IMR-90 (cell line): ENCODE measurements around the gene IFFO2. TPM values are rescaled to one million over a fixed set of nuclear protein-coding genes. Genes with fewer than 3 reads are reported as not detected.

Source experiments
- ATAC-seq: fragments of 200-7000 bp; cut with Tn5 transposase; 2 replicates; pipeline ENCODE4 v1.9.1; 2020; ENCODE audit warnings: low read depth, mild to moderate bottlenecking, moderate library complexity
- BruUV-seq: library from RNA; stranded (reverse); fragments of 400-500 nt; replicated peaks from 2 replicates; lab custom pipeline; 2021; lab: Mats Ljungman, UMichigan
- CTCF ChIA-PET: fragments of 300-600 bp; formaldehyde crosslinking; extraction: SDS; loops from one replicate; lab custom pipeline; 2021; ENCODE audit warnings: antibody characterized with exemption; lab: Yijun Ruan, JAX
- POLR2A ChIA-PET: fragments of 300-600 bp; sonication (Branson Sonifier 250); formaldehyde crosslinking; loops from one replicate; lab custom pipeline; 2022; ENCODE audit warnings: antibody characterized with exemption; ENCODE audit not compliant: unreplicated experiment; lab: Charles Lee
- DNase-seq: peaks from one replicate; pipeline ENCODE4 v3.0.0; 2013
- H2AFZ ChIP-seq: replicated peaks from 2 replicates; pipeline ENCODE3; 2013; ENCODE audit warnings: low read length, mild to moderate bottlenecking; ENCODE audit not compliant: poor library complexity
- H2AK5ac ChIP-seq: 2 replicates; pipeline ENCODE4 v1.6.1; 2013; ENCODE audit warnings: low read depth, low read length, inconsistent platforms
- H2AK9ac ChIP-seq: replicated peaks from 2 replicates; pipeline ENCODE3; 2013; ENCODE audit warnings: mild to moderate bottlenecking, low read depth, low read length, moderate library complexity; ENCODE audit not compliant: poor library complexity
- H2BK120ac ChIP-seq: 2 replicates; pipeline ENCODE4 v1.6.1; 2013; ENCODE audit warnings: low read depth, low read length, inconsistent platforms
- H2BK15ac ChIP-seq: 3 replicates; pipeline ENCODE4 v1.6.1; 2013; ENCODE audit warnings: low read depth, low read length, inconsistent platforms
- H2BK20ac ChIP-seq: 2 replicates; pipeline ENCODE4 v1.6.1; 2013; ENCODE audit warnings: low read depth, mild to moderate bottlenecking, inconsistent platforms, low read length, moderate library complexity
- H2BK5ac ChIP-seq: 2 replicates; pipeline ENCODE4 v1.6.1; 2013; ENCODE audit warnings: mild to moderate bottlenecking, low read depth, low read length, inconsistent platforms; ENCODE audit not compliant: poor library complexity, severe bottlenecking
- H3K14ac ChIP-seq: replicated peaks from 2 replicates; pipeline ENCODE4 v1.6.1; 2013; ENCODE audit warnings: low read depth, low read length, inconsistent platforms
- H3K18ac ChIP-seq: 2 replicates; pipeline ENCODE4 v1.6.1; 2013; ENCODE audit warnings: low read depth, low read length, control low read depth
- H3K23ac ChIP-seq: 2 replicates; pipeline ENCODE4 v1.6.1; 2013; ENCODE audit warnings: low read depth, low read length, inconsistent platforms
- H3K27ac ChIP-seq: 2 replicates; pipeline ENCODE4 v1.5.1; 2013; ENCODE audit warnings: mild to moderate bottlenecking, control low read depth, low read length; ENCODE audit not compliant: insufficient read depth
- H3K27me3 ChIP-seq: 2 replicates; pipeline ENCODE4 v1.6.1; 2013; ENCODE audit warnings: low read length; ENCODE audit not compliant: control insufficient read depth, insufficient read depth
- H3K36me3 ChIP-seq: 2 replicates; pipeline ENCODE4 v1.6.1; 2013; ENCODE audit warnings: low read length, mixed read lengths; ENCODE audit not compliant: control insufficient read depth, insufficient read depth
- H3K4ac ChIP-seq: 2 replicates; pipeline ENCODE4 v1.6.1; 2013; ENCODE audit warnings: low read depth, low read length, inconsistent platforms
- H3K4me1 ChIP-seq: 2 replicates; pipeline ENCODE4 v1.6.1; 2013; ENCODE audit warnings: low read length, mixed read lengths; ENCODE audit not compliant: control insufficient read depth, insufficient read depth
- H3K4me2 ChIP-seq: 2 replicates; pipeline ENCODE4 v1.6.1; 2013; ENCODE audit warnings: low read depth, mild to moderate bottlenecking, control low read depth, low read length, moderate library complexity
- H3K4me3 ChIP-seq: 2 replicates; pipeline ENCODE4 v1.5.1; 2013; ENCODE audit warnings: low read depth, mild to moderate bottlenecking, control low read depth, low read length, moderate library complexity; ENCODE audit not compliant: insufficient read depth
- H3K56ac ChIP-seq: 2 replicates; pipeline ENCODE4 v1.6.1; 2013; ENCODE audit warnings: low read length, inconsistent platforms; ENCODE audit not compliant: insufficient read depth; ENCODE audit errors: extremely low read depth
- H3K79me1 ChIP-seq, 2 experiments: 2 replicates each; pipeline ENCODE4 v1.6.1; 2013; ENCODE audit warnings: low read length in 2 of 2, inconsistent platforms in 1 of 2, low read depth in 1 of 2
- H3K9ac ChIP-seq: 2 replicates; pipeline ENCODE4 v1.6.1; 2013; ENCODE audit warnings: low read depth, low read length, control low read depth
- H3K9me1 ChIP-seq: 2 replicates; pipeline ENCODE4 v1.6.1; 2013; ENCODE audit warnings: low read length, inconsistent platforms; ENCODE audit not compliant: insufficient read depth
- H3K9me3 ChIP-seq: 2 replicates; pipeline ENCODE4 v1.6.1; 2013; ENCODE audit warnings: low read length; ENCODE audit not compliant: control insufficient read depth, insufficient read depth
- H4K20me1 ChIP-seq: 2 replicates; pipeline ENCODE4 v1.6.1; 2013; ENCODE audit warnings: low read length, inconsistent platforms; ENCODE audit not compliant: insufficient read depth
- H4K5ac ChIP-seq: 2 replicates; pipeline ENCODE4 v1.6.1; 2013; ENCODE audit warnings: mild to moderate bottlenecking, low read depth, low read length, control low read depth
- H4K8ac ChIP-seq, 2 experiments: 2 replicates each; pipeline ENCODE4 v1.6.1; 2013; ENCODE audit warnings: low read depth in 2 of 2, low read length in 2 of 2, control low read depth in 1 of 2, inconsistent platforms in 1 of 2
- H4K91ac ChIP-seq: 2 replicates; pipeline ENCODE4 v1.6.1; 2013; ENCODE audit warnings: low read depth, low read length, inconsistent platforms; ENCODE audit not compliant: insufficient read depth
- CEBPB ChIP-seq: IDR thresholded peaks from 2 replicates; pipeline ENCODE4 v1.6.1; 2012; ENCODE audit warnings: low read depth, low read length, improper control_type of control experiment
- CTCF ChIP-seq: conservative IDR thresholded peaks from 2 replicates; pipeline ENCODE4 v1.5.1; 2012; ENCODE audit warnings: mild to moderate bottlenecking, low read depth, low read length, improper control_type of control experiment
- FOS ChIP-seq: fragments of 150-350 bp; IDR thresholded peaks from 2 replicates; pipeline ENCODE4 v1.6.1; 2016; ENCODE audit warnings: low read depth, low read length
- MAZ ChIP-seq: IDR thresholded peaks from 2 replicates; pipeline ENCODE4 v1.6.1; 2012; ENCODE audit warnings: low read depth, mild to moderate bottlenecking, low read length, improper control_type of control experiment, moderate library complexity, borderline replicate concordance
- NFE2L2 ChIP-seq: fragments of 150-350 bp; IDR thresholded peaks from 2 replicates; pipeline ENCODE4 v1.6.1; 2016; ENCODE audit warnings: low read depth, mild to moderate bottlenecking, low read length
- RAD21 ChIP-seq: IDR thresholded peaks from 2 replicates; pipeline ENCODE4 v1.6.1; 2012; ENCODE audit warnings: low read length, improper control_type of control experiment
- RCOR1 ChIP-seq: IDR thresholded peaks from 2 replicates; pipeline ENCODE4 v1.6.1; 2012; ENCODE audit warnings: mild to moderate bottlenecking, low read length, improper control_type of control experiment; ENCODE audit not compliant: insufficient replicate concordance
- SMC3 ChIP-seq: fragments of 150-350 bp; IDR thresholded peaks from 2 replicates; pipeline ENCODE4 v1.6.1; 2016; ENCODE audit warnings: low read depth, mild to moderate bottlenecking, antibody characterized with exemption, low read length, moderate library complexity
- WGBS, 2 experiments: methylation state at CpG; one replicate each; pipeline versions ENCODE4 v1.1.5 to v1.1.7; 2013; ENCODE audit warnings: missing lambda C conversion rate in 2 of 2; ENCODE audit not compliant: insufficient read length in 1 of 2; ENCODE audit errors: extremely low coverage in 2 of 2; 5-methylcytosine and 5-hydroxymethylcytosine counted together
- dilution Hi-C: fragments of 300-500 bp; cut with HindIII; formaldehyde crosslinking; loops from one replicate; pipeline ENCODE4 v1.14.3; 2018; ENCODE audit warnings: low sequenced_read_pairs; ENCODE audit not compliant: unreplicated experiment
- in situ Hi-C: fragments of 300-500 bp; cut with MboI; formaldehyde crosslinking; loops from 3 replicates; pipeline ENCODE4 v1.14.3; 2019; ENCODE audit warnings: low sequenced_read_pairs, inconsistent platforms, mixed read lengths
- intact Hi-C: fragments of 100-400 bp; cut with micrococcal nuclease; formaldehyde crosslinking; loops from 2 replicates; pipeline ENCODE4 v1.10.0; 2022
- polyA plus RNA-seq, 3 experiments: library from polyadenylated mRNA; depleted of rRNA; stranded (reverse); fragments of >200 nt; gene quantifications; 2 replicates each; pipeline ENCODE4 v1.2.3, GENCODE V29; 2012; ENCODE audit warnings: low replicate concordance in 1 of 3
- total RNA-seq: library from RNA; depleted of rRNA; stranded (reverse); fragments of >200 nt; gene quantifications from 2 replicates; pipeline ENCODE4 v1.2.3, GENCODE V29; 2012

The IFFO2 gene
- total and polyA plus RNA-seq, 2 of the 4 experiments (the other 2 are of a cell fraction), result 14.5 to 18.2 TPM

DNA sequence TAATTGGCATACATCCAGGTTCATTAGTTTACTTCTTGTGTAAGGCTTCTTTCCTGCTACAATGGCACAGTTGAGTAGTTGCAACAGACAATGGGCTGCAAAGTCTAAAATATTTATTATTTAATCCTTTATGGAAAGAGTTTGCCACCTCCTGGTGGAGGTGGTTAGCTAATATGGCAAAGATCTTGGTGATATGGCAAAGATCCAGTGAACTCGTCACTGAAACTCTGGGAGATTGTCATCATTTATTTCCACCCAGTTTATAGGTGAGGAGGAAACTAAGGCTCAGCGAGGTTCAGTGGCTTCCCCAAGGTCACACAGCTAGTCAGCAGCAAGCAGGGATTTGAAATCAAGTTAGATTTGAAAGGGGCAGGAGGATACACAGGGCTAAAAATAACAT, 16.1 kb upstream of the IFFO2 start:
- H3K4me3 ChIP-seq, result no peak overlapping the region
- ChIA-PET CTCF (interaction anchor here (0.6 to 1.8 kb wide), 2 partner anchors 60 to 76 kb away, joined by 3 to 6 read pairs; no protein-coding TSS in a partner anchor), POLR2A (no interaction called here)
- H4K5ac ChIP-seq, result no peak overlapping the region
- no peak overlapping the region for H2AFZ ChIP-seq
- WGBS, 2 experiments, result no CpG with 5 or more reads among the region's 2 CpGs
- H2BK5ac ChIP-seq, result no peak overlapping the region
- dilution Hi-C loops, result no loop called here
- H3K36me3 ChIP-seq, result no peaks in the 10 kb centered on the region
- no peak overlapping the region for H2AK5ac ChIP-seq
- no peak overlapping the region for H3K14ac ChIP-seq
- no peak overlapping the region for H3K4me2 ChIP-seq
- intact Hi-C loops, result no loop called here
- H2BK120ac ChIP-seq, result no peak overlapping the region
- no peak overlapping the region for H2BK20ac ChIP-seq
- H3K27me3 ChIP-seq, result peaks cover 2% of the 10 kb centered on the region; the same call in 1 of the 2 replicates
- BruUV-seq, result no TSS peak
- no peaks in the 10 kb centered on the region for H3K79me1 ChIP-seq
- H2AK9ac ChIP-seq, result no peak overlapping the region
- no peak overlapping the region for H4K91ac ChIP-seq
- H3K9ac ChIP-seq, result no peak overlapping the region
- ATAC-seq (no peak), DNase-seq (peak; percentile 26)
- no peaks in the 10 kb centered on the region for H4K20me1 ChIP-seq
- no peaks in the 10 kb centered on the region for H3K9me3 ChIP-seq
- TF ChIP-seq CTCF (peak; percentile 43), CEBPB (no peak), RCOR1 (no peak), RAD21 (peak; percentile 42), MAZ (no peak), FOS (no peak), NFE2L2 (no peak), SMC3 (peak; percentile 39; the same call in 1 of the 2 replicates)
- in situ Hi-C loops, result no loop called here
- H3K27ac ChIP-seq, result no peak overlapping the region
- H3K18ac ChIP-seq, result no peak overlapping the region
- no peaks in the 10 kb centered on the region for H3K4me1 ChIP-seq
- no peaks in the 10 kb centered on the region for H3K9me1 ChIP-seq
- H3K56ac ChIP-seq, result no peak overlapping the region
- H3K4ac ChIP-seq, result no peak overlapping the region
- H2BK15ac ChIP-seq, result no peak overlapping the region
- no peak overlapping the region for H4K8ac ChIP-seq
- H3K23ac ChIP-seq, result no peak overlapping the region
